VCaP (cell line): Measurements from ENCODE around the gene AKAP13.

Experiments
- H3K27ac ChIP-seq: fragments of 450-650 bp; 2 replicates; pipeline ENCODE4 v1.5.1; 2017
- CTCF ChIP-seq: fragments of 450-650 bp; conservative IDR thresholded peaks from 2 replicates; pipeline ENCODE4 v1.5.1; 2017; ENCODE audit warnings: mild to moderate bottlenecking, moderate library complexity

AKAP13 gene

GRCh38 chr15:85404918-85405866 lies 24.8 kb downstream of the AKAP13 start:
- no peak for TF ChIP-seq CTCF

GRCh38 chr15:85406916-85407315 lies 26.5 kb downstream of the AKAP13 start:
- no peak for TF ChIP-seq CTCF
- H3K27ac ChIP-seq = no peak overlapping the region

More at GRCh38 chr15:85404918-85405866, 24.8 kb downstream of the AKAP13 start:
- no peak overlapping the region for H3K27ac ChIP-seq

GRCh38 chr15:85407421-85408269 lies 27.2 kb downstream of the AKAP13 start:
- no peak for TF ChIP-seq CTCF

GRCh38 chr15:85408270-85408746 lies 27.9 kb downstream of the AKAP13 start:
- no peak for TF ChIP-seq CTCF
- no peak overlapping the region for H3K27ac ChIP-seq

More at GRCh38 chr15:85407421-85408269, 27.2 kb downstream of the AKAP13 start:
- no peak overlapping the region for H3K27ac ChIP-seq

GRCh38 chr15:85412066-85412465 lies 31.7 kb downstream of the AKAP13 start:
- no peak overlapping the region for H3K27ac ChIP-seq
- TF ChIP-seq CTCF = no peak

GRCh38 chr15:85412956-85413854 lies 32.8 kb downstream of the AKAP13 start:
- no peak overlapping the region for H3K27ac ChIP-seq
- no peak for TF ChIP-seq CTCF
